Stimulated activated CD8-positive, alpha-beta memory T cell treated with anti-CD3 and anti-CD28 coated beads, Interleukin-15, amount 100 ng/mL, for 24 hours (primary cell): ENCODE data around the gene SDE2.
"Not testable (repeated sequence)": the region's sequence is repeated elsewhere in the genome, so short reads cannot be mapped to it uniquely, and the experiment has no call there.

ENCODE experiments used
- DNase-seq: peaks from one replicate; pipeline ENCODE4 v3.0.0-alpha.2; 2020; ENCODE audit warnings: low read depth

SDE2 gene

GRCh38 chr1:226006686-226007085, 7.5 kb upstream of the SDE2 start:
- no peak for DNase-seq

- no peak for DNase-seq
These were observed 5.3 kb upstream of the SDE2 start for GRCh38 chr1:226004396-226004795.

GRCh38 chr1:226003502-226004170, 4.5 kb upstream of the SDE2 start:
- no peak for DNase-seq

GRCh38 chr1:226002667-226003501, 3.7 kb upstream of the SDE2 start:
- DNase-seq: no peak

GRCh38 chr1:226001963-226002666, 3.0 kb upstream of the SDE2 start:
- DNase-seq: no peak

- no peak for DNase-seq
These were observed 1.9 kb upstream of the SDE2 start for GRCh38 chr1:226001088-226001487.

- DNase-seq: not testable (repeated sequence)
These were observed 1.4 kb upstream of the SDE2 start for GRCh38 chr1:226000493-226001081.

GRCh38 chr1:225999912-226000337, 782 bp upstream of the SDE2 start:
- DNase-seq: no peak

- no peak for DNase-seq
These were observed 450 bp downstream of the SDE2 start for GRCh38 chr1:225998560-225999226.

GRCh38 chr1:225996946-225997545, 2.1 kb downstream of the SDE2 start:
- DNase-seq: no peak

GRCh38 chr1:225995919-225996864, 3.0 kb downstream of the SDE2 start:
- DNase-seq: no peak

- no peak for DNase-seq
These were observed 8.3 kb downstream of the SDE2 start for GRCh38 chr1:225990705-225991464.

- no peak for DNase-seq
These were observed 11.4 kb downstream of the SDE2 start for GRCh38 chr1:225987491-225988316.

- DNase-seq: no peak
These were observed 17.4 kb downstream of the SDE2 start for GRCh38 chr1:225981714-225982113.

- DNase-seq: no peak
These were observed 18.9 kb downstream of the SDE2 start for GRCh38 chr1:225980005-225980836.

GRCh38 chr1:225979421-225979820, 19.7 kb downstream of the SDE2 start:
- no peak for DNase-seq

- DNase-seq: no peak
These were observed 21.0 kb downstream of the SDE2 start for GRCh38 chr1:225977937-225978748.
